HepG2 (cell line): ENCODE data around the gene SNRNP35. TPM values are rescaled to one million over a fixed set of nuclear protein-coding genes. Genes with fewer than 3 reads are reported as not detected.
A peak's percentile ranks its signal among the peaks of the same experiment; 100 is the strongest.

Source experiments
- FOXJ3 ChIP-seq: sonication (generic); formaldehyde crosslinking; IDR thresholded peaks from 2 replicates; pipeline ENCODE4 v1.4.0; 2020; ENCODE audit warnings: missing genetic modification reagents, mild to moderate bottlenecking, borderline replicate concordance
- KLF11 ChIP-seq: IDR thresholded peaks from 2 replicates; pipeline ENCODE4 v1.6.1; 2016; ENCODE audit warnings: missing compliant biosample characterization
- MED1 ChIP-seq: sonication (generic); formaldehyde crosslinking; IDR thresholded peaks from 2 replicates; pipeline ENCODE4 v1.4.0; 2020; ENCODE audit warnings: missing genetic modification reagents
- RAD51 ChIP-seq: fragments of 450-650 bp; IDR thresholded peaks from 2 replicates; pipeline ENCODE4 v1.6.1; 2016; ENCODE audit warnings: borderline replicate concordance
- SATB2 ChIP-seq: sonication (generic); formaldehyde crosslinking; IDR thresholded peaks from 2 replicates; pipeline ENCODE4 v1.5.0; 2020; ENCODE audit warnings: missing genetic modification reagents
- SUZ12 ChIP-seq: fragments of 150-350 bp; IDR thresholded peaks from 2 replicates; pipeline ENCODE4 v1.6.1; 2014; ENCODE audit warnings: low read depth, low read length
- TEAD2 ChIP-seq: sonication (generic); formaldehyde crosslinking; IDR thresholded peaks from 2 replicates; pipeline ENCODE4 v1.9.0; 2021; ENCODE audit warnings: missing genetic modification reagents
- XRCC5 ChIP-seq: fragments of 200-400 bp; formaldehyde crosslinking; optimal IDR thresholded peaks from 2 replicates; pipeline ENCODE3; 2017; ENCODE audit warnings: mild to moderate bottlenecking, low read length
- ZFP82 ChIP-seq: sonication (generic); formaldehyde crosslinking; IDR thresholded peaks from 2 replicates; pipeline ENCODE4 v1.5.1; 2020; ENCODE audit warnings: mild to moderate bottlenecking, missing genetic modification reagents, borderline replicate concordance
- ZNF205 ChIP-seq: IDR thresholded peaks from 2 replicates; pipeline ENCODE4 v1.6.1; 2018; ENCODE audit warnings: missing biosample characterization, missing genetic modification reagents
- ZNF256 ChIP-seq: sonication (generic); formaldehyde crosslinking; conservative IDR thresholded peaks from 2 replicates; pipeline ENCODE4 v1.4.0; 2020; ENCODE audit warnings: missing genetic modification reagents
- polyA plus RNA-seq, 8 experiments: library from polyadenylated mRNA; depleted of rRNA in 3 of 8; stranded (reverse) in 7 of 8; unstranded in 1 of 8; fragments of >200 nt; fragmentation: Illumina TruSeq in 4 of 8; extraction: Trizol in 4 of 8; gene quantifications; 2 replicates each; pipeline versions ENCODE4 v1.2.1 to v1.2.3, GENCODE V29; 2011 to 2016; ENCODE audit warnings: low read depth in 4 of 8, missing spikeins in 1 of 8, mixed read lengths in 1 of 8; ENCODE audit not compliant: insufficient read depth in 1 of 8
- total RNA-seq, 5 experiments: library from RNA; depleted of rRNA; stranded (reverse); fragments of >200 nt; fragmentation: Illumina TruSeq; extraction: Trizol; gene quantifications; 2 replicates each; pipeline ENCODE4 v1.2.3, GENCODE V29; 2016; ENCODE audit warnings: low read depth in 1 of 5
- TF ChIP-seq, protein P1 (sequence below): sonication (generic); formaldehyde crosslinking; IDR thresholded peaks from 2 replicates; pipeline ENCODE4 v1.8.1; 2023; ENCODE audit warnings: mild to moderate bottlenecking, missing genetic modification reagents
- TF ChIP-seq, protein P2 (sequence below): IDR thresholded peaks from 2 replicates; pipeline ENCODE4 v1.6.1; 2016; ENCODE audit warnings: low read depth, control low read depth
- TF ChIP-seq, protein P3 (sequence below): sonication (generic); formaldehyde crosslinking; IDR thresholded peaks from 2 replicates; pipeline ENCODE4 v1.4.0; 2020; ENCODE audit warnings: missing genetic modification reagents
- TF ChIP-seq, protein P4 (sequence below): sonication (generic); IDR thresholded peaks from 2 replicates; pipeline ENCODE4 v1.6.1; 2016; ENCODE audit warnings: low read depth, borderline replicate concordance
- TF ChIP-seq, protein P5 (sequence below): sonication (generic); formaldehyde crosslinking; IDR thresholded peaks from 2 replicates; pipeline ENCODE4 v1.4.0; 2020; ENCODE audit warnings: missing genetic modification reagents, borderline replicate concordance

Gene SNRNP35
- total and polyA plus RNA-seq, 2 of the 13 experiments (the other 11 are each of a cell fraction or from before 2014, with no cell fraction given) = 11.3 to 22.6 TPM

DNA sequence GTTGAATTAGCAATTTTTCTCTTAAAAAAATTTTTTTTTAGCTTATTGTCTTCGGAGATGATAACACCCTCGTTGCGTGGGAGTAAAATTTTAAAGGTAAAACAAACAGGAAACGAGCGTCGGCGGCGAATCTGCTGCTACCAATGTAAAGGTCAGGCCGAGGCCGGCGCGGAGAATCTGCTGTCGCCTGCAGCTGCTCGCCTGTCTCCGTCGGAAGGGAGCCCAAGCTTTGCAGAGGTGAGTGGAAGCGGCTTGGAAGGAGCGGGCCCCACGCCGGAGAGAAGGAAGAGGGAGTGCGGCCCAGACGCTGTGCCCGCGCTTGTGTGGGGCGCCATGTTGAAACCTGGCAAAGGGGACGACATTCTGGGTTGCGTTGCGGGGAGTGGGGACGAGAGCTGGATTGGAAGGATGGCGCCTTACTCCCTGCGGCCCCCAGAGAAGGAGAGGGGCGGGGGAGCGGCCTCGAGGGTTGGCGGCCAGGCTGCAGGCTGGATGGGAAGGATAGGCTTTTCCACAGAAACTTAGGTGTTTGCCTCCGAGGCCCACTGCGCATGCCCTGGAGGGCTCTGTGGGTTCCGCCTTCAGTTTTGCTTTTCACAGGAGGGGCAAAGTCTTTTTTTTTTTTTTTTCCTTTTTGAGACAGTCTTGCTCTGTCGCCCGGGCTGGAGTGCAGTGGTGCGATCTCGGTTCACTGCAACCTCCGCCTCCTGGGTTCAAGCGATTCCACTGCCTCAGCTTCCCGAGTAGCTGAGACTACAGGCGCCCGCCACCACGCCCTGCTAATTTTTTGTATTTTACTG, at the start of gene SNRNP35 (continued):
- TF ChIP-seq, protein P1, sequence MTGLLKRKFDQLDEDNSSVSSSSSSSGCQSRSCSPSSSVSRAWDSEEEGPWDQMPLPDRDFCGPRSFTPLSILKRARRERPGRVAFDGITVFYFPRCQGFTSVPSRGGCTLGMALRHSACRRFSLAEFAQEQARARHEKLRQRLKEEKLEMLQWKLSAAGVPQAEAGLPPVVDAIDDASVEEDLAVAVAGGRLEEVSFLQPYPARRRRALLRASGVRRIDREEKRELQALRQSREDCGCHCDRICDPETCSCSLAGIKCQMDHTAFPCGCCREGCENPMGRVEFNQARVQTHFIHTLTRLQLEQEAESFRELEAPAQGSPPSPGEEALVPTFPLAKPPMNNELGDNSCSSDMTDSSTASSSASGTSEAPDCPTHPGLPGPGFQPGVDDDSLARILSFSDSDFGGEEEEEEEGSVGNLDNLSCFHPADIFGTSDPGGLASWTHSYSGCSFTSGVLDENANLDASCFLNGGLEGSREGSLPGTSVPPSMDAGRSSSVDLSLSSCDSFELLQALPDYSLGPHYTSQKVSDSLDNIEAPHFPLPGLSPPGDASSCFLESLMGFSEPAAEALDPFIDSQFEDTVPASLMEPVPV (CRISPR knock-in tag) = peak; percentile 80; the same call in 1 of the 2 replicates
- peak; percentile 67 for TF ChIP-seq MED1 (CRISPR knock-in tag)
- TF ChIP-seq ZNF256 = 0 out of 2 replicates have a peak, but pooled peaks have one; percentile 56
- peak; percentile 70 for TF ChIP-seq XRCC5
- no peak for TF ChIP-seq SUZ12
- peak; percentile 93 for TF ChIP-seq ZFP82
- peak; percentile 59; the same call in 1 of the 2 replicates for TF ChIP-seq KLF11 (CRISPR knock-in tag)
- TF ChIP-seq, protein P2, sequence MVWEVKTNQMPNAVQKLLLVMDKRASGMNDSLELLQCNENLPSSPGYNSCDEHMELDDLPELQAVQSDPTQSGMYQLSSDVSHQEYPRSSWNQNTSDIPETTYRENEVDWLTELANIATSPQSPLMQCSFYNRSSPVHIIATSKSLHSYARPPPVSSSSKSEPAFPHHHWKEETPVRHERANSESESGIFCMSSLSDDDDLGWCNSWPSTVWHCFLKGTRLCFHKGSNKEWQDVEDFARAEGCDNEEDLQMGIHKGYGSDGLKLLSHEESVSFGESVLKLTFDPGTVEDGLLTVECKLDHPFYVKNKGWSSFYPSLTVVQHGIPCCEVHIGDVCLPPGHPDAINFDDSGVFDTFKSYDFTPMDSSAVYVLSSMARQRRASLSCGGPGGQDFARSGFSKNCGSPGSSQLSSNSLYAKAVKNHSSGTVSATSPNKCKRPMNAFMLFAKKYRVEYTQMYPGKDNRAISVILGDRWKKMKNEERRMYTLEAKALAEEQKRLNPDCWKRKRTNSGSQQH = peak; percentile 83; the same call in 1 of the 2 replicates
- no peak for TF ChIP-seq RAD51
- TF ChIP-seq, protein P3, sequence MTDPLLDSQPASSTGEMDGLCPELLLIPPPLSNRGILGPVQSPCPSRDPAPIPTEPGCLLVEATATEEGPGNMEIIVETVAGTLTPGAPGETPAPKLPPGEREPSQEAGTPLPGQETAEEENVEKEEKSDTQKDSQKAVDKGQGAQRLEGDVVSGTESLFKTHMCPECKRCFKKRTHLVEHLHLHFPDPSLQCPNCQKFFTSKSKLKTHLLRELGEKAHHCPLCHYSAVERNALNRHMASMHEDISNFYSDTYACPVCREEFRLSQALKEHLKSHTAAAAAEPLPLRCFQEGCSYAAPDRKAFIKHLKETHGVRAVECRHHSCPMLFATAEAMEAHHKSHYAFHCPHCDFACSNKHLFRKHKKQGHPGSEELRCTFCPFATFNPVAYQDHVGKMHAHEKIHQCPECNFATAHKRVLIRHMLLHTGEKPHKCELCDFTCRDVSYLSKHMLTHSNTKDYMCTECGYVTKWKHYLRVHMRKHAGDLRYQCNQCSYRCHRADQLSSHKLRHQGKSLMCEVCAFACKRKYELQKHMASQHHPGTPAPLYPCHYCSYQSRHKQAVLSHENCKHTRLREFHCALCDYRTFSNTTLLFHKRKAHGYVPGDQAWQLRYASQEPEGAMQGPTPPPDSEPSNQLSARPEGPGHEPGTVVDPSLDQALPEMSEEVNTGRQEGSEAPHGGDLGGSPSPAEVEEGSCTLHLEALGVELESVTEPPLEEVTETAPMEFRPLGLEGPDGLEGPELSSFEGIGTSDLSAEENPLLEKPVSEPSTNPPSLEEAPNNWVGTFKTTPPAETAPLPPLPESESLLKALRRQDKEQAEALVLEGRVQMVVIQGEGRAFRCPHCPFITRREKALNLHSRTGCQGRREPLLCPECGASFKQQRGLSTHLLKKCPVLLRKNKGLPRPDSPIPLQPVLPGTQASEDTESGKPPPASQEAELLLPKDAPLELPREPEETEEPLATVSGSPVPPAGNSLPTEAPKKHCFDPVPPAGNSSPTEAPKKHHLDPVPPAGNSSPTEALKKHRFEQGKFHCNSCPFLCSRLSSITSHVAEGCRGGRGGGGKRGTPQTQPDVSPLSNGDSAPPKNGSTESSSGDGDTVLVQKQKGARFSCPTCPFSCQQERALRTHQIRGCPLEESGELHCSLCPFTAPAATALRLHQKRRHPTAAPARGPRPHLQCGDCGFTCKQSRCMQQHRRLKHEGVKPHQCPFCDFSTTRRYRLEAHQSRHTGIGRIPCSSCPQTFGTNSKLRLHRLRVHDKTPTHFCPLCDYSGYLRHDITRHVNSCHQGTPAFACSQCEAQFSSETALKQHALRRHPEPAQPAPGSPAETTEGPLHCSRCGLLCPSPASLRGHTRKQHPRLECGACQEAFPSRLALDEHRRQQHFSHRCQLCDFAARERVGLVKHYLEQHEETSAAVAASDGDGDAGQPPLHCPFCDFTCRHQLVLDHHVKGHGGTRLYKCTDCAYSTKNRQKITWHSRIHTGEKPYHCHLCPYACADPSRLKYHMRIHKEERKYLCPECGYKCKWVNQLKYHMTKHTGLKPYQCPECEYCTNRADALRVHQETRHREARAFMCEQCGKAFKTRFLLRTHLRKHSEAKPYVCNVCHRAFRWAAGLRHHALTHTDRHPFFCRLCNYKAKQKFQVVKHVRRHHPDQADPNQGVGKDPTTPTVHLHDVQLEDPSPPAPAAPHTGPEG = peak; percentile 75
- TF ChIP-seq SATB2 (CRISPR knock-in tag) = peak; percentile 37; the same call in 1 of the 2 replicates
- 0 out of 2 replicates have a peak, but pooled peaks have one; percentile 54 for TF ChIP-seq FOXJ3 (CRISPR knock-in tag)
- no peak for TF ChIP-seq TEAD2 (CRISPR knock-in tag)
- TF ChIP-seq ZNF205 (CRISPR knock-in tag) = no peak; the same call in 1 of the 2 replicates
- TF ChIP-seq, protein P4, sequence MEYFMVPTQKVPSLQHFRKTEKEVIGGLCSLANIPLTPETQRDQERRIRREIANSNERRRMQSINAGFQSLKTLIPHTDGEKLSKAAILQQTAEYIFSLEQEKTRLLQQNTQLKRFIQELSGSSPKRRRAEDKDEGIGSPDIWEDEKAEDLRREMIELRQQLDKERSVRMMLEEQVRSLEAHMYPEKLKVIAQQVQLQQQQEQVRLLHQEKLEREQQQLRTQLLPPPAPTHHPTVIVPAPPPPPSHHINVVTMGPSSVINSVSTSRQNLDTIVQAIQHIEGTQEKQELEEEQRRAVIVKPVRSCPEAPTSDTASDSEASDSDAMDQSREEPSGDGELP = peak; percentile 60; the same call in 1 of the 2 replicates
- TF ChIP-seq, protein P5, sequence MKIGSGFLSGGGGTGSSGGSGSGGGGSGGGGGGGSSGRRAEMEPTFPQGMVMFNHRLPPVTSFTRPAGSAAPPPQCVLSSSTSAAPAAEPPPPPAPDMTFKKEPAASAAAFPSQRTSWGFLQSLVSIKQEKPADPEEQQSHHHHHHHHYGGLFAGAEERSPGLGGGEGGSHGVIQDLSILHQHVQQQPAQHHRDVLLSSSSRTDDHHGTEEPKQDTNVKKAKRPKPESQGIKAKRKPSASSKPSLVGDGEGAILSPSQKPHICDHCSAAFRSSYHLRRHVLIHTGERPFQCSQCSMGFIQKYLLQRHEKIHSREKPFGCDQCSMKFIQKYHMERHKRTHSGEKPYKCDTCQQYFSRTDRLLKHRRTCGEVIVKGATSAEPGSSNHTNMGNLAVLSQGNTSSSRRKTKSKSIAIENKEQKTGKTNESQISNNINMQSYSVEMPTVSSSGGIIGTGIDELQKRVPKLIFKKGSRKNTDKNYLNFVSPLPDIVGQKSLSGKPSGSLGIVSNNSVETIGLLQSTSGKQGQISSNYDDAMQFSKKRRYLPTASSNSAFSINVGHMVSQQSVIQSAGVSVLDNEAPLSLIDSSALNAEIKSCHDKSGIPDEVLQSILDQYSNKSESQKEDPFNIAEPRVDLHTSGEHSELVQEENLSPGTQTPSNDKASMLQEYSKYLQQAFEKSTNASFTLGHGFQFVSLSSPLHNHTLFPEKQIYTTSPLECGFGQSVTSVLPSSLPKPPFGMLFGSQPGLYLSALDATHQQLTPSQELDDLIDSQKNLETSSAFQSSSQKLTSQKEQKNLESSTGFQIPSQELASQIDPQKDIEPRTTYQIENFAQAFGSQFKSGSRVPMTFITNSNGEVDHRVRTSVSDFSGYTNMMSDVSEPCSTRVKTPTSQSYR (CRISPR knock-in tag) = peak; percentile 26; the same call in 1 of the 2 replicates
